Suppressor macrophage (primary cell): ENCODE results near the gene HSBP1L1.
A peak's percentile ranks its signal among the peaks of the same experiment; 100 is the strongest.

Experiments used
- DNase-seq, 4 experiments: peaks; one replicate each; pipeline ENCODE4 v3.0.0-alpha.2; 2020 to 2022
- total RNA-seq, 17 experiments: gene quantifications; one replicate each; lab custom pipeline; 2026; ENCODE audit warnings: mixed read lengths in 6 of 17, inconsistent platforms in 3 of 17; lab: John Stamatoyannopoulos, UW

Gene HSBP1L1
- 1.3 to 5.4 (median 3.0) reads per million in 17 experiments for total RNA-seq

GRCh38 chr18:79964330-79965118 lies at the start of gene HSBP1L1:
HSBP1L1 (plus strand) TSS chr18:79964643; CDS start chr18:79964736, 93 bp downstream.
- DNase-seq = peak; percentile 60 to 87 (median 72)

GRCh38 chr18:79915161-79916127 lies 49.0 kb upstream of the HSBP1L1 start:
- no peak for DNase-seq

GRCh38 chr18:79916128-79916494 lies 48.3 kb upstream of the HSBP1L1 start:
- no peak for DNase-seq

GRCh38 chr18:79916546-79917168 lies 47.8 kb upstream of the HSBP1L1 start:
- DNase-seq = no peak

- DNase-seq = no peak
Observed at GRCh38 chr18:79917169-79917852, 47.1 kb upstream of the HSBP1L1 start.

- no peak for DNase-seq
Observed at GRCh38 chr18:79917853-79918614, 46.4 kb upstream of the HSBP1L1 start.

- no peak for DNase-seq
Observed at GRCh38 chr18:79918615-79919011, 45.8 kb upstream of the HSBP1L1 start.

GRCh38 chr18:79919089-79919488 lies 45.4 kb upstream of the HSBP1L1 start:
- DNase-seq = no peak

GRCh38 chr18:79921984-79922965 lies 42.2 kb upstream of the HSBP1L1 start:
- DNase-seq = no peak

- DNase-seq = no peak
Observed at GRCh38 chr18:79922971-79923411, 41.5 kb upstream of the HSBP1L1 start.

- no peak for DNase-seq
Observed at GRCh38 chr18:79923896-79924585, 40.4 kb upstream of the HSBP1L1 start.

GRCh38 chr18:79924814-79925731 lies 39.4 kb upstream of the HSBP1L1 start:
- no peak for DNase-seq

GRCh38 chr18:79926306-79926705 lies 38.1 kb upstream of the HSBP1L1 start:
- DNase-seq = no peak

GRCh38 chr18:79926715-79927606 lies 37.5 kb upstream of the HSBP1L1 start:
- no peak for DNase-seq

- no peak for DNase-seq
Observed at GRCh38 chr18:79927607-79928562, 36.6 kb upstream of the HSBP1L1 start.

GRCh38 chr18:79928563-79928960 lies 35.9 kb upstream of the HSBP1L1 start:
- no peak for DNase-seq
